Left colon (tissue), 2 donors: ENCODE results near the gene ZNF474. TPM values are rescaled to one million over a fixed set of nuclear protein-coding genes. Genes with fewer than 3 reads are reported as not detected.
A peak's percentile ranks its signal among the peaks of the same experiment; 100 is the strongest.

Experiments used
- ATAC-seq: fragments of 200-7000 bp; cut with Tn5 transposase; one replicate; pipeline ENCODE4 v1.9.1; 2020; ENCODE audit warnings: mild to moderate bottlenecking, moderate library complexity
- DNase-seq, 2 donors: peaks; one replicate each; pipeline ENCODE4 v3.0.0-alpha.2; 2020
- intact Hi-C, 2 donors: fragments of 100-400 bp; cut with DNase I in 1 of 2; cut with micrococcal nuclease in 1 of 2; formaldehyde crosslinking; loops; one replicate each; pipeline versions ENCODE4 v1.11.2 to v1.14.0; 2022; cut with DNase I, micrococcal nuclease
- total RNA-seq, 2 donors: library from RNA; stranded (reverse); fragmentation: NEBNext Ultra II Directional; extraction: Animal tissue kit (Norgen Biotek cat#: 25700); gene quantifications; one replicate each; pipeline ENCODE4 v1.2.1, GENCODE V29; 2021
- donor health status: DM: no; HTN: no; CAD: no.
- donor health status: DM: yes; HTN: yes; CAD: no.

The ZNF474 gene
- total RNA-seq, 2 donors from 2014 or later: not detected

GRCh38 chr5:122173474-122174415 is 44.4 kb downstream of the ZNF474 start:
- intact Hi-C loops: no loop called here
- no peak for ATAC-seq
- DNase-seq: no peak

GRCh38 chr5:122175091-122175490 is 45.7 kb downstream of the ZNF474 start:
- ATAC-seq (no peak), DNase-seq (no peak)
- intact Hi-C loops: no loop called here

GRCh38 chr5:122175852-122176251 is 46.5 kb downstream of the ZNF474 start:
- ATAC-seq (no peak), DNase-seq (no peak)
- intact Hi-C loops: no loop called here

DNA sequence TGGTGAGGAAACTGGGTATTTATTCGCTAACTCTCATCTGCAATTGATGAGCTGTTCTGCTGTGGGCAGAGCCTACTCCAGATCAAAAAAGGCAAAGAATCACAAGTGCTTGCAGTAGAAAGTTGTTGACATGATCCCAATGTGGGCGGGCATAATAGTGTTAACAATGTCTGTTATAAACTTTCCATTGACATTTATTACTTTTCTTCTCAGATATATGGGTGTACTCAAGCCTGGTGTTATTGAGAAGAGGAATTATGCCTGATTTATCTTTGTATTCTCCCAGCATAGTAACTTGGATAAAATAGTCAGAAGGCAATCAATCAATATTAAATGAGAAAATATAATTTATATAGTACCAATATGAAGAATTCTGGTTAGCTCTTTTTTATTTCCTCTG is 47.8 kb downstream of the ZNF474 start:
- DNase-seq (no peak), ATAC-seq (peak; percentile 65)
- intact Hi-C loops: no loop called here

GRCh38 chr5:122179701-122180100 is 50.4 kb downstream of the ZNF474 start:
- intact Hi-C loops: no loop called here
- ATAC-seq: no peak
- no peak for DNase-seq

DNA sequence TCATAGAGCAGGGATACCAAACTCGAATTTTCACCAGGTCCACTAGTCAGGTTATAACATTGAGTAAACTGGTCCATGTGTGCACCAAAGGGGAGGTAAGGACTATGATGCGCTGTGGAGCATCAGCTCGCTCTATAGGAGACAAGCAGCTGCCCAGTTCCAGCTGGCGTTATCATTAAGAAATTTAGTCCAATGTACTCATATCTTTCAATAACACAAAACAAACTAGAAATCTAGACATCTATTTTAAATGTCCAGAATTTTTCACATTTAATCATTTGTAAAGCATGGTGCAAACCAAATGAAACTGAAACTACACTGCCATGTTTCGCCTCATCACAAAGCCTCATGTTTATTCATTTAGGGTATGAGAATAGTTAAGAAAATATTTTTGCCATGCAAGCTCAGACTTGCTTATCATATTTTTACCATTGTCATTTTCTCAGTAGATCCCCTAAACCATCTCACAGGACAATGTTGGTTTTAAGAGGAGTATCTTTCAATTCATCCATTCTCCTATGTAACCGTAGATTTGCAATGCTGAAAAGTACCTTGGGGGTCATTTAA is 50.9 kb downstream of the ZNF474 start:
- intact Hi-C loops: no loop called here
- no peak for DNase-seq
- no peak for ATAC-seq

- DNase-seq (no peak), ATAC-seq (no peak)
- intact Hi-C loops: no loop called here
Measured at GRCh38 chr5:122180863-122181548, 51.7 kb downstream of the ZNF474 start.

GRCh38 chr5:122181863-122182262 is 52.5 kb downstream of the ZNF474 start:
- no peak for DNase-seq
- intact Hi-C loops: no loop called here
- ATAC-seq: no peak

- DNase-seq (peak; percentile 80 to 85), ATAC-seq (peak; percentile 75)
- intact Hi-C loops: no loop called here
Measured at GRCh38 chr5:122182491-122182921, 53.2 kb downstream of the ZNF474 start.

- intact Hi-C loops: no loop called here
- peak; percentile 92 for ATAC-seq
- DNase-seq: peak; percentile 88 to 94
Measured at GRCh38 chr5:122183098-122183787, 53.9 kb downstream of the ZNF474 start.

GRCh38 chr5:122183788-122184170 is 54.4 kb downstream of the ZNF474 start:
- no peak for ATAC-seq
- DNase-seq: no peak
- intact Hi-C loops: no loop called here

GRCh38 chr5:122184676-122185255 is 55.4 kb downstream of the ZNF474 start:
- no peak for ATAC-seq
- intact Hi-C loops: no loop called here
- DNase-seq: no peak

GRCh38 chr5:122187426-122187825 is 58.1 kb downstream of the ZNF474 start:
- intact Hi-C loops: no loop called here
- DNase-seq: peak; percentile 43 to 67
- peak; percentile 63 for ATAC-seq

DNA sequence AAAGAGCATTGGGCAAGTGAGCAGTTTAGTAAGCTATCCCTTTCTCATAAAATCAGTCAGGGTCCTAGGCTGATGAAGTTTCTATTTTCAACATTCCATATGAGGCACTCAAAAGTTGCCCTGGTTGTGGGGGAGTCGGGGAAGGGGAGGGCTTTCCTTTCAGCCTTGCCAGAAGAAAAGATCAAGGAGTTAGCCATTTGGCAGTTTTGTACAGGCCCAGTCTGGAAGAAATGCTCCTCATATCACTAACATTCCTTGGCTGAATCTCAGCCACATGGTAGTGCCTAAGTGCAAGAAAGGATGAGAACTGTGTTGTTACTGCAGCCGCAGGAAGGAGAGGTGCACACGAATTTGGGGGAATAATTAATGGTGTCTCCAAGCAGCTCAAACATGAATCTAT is 60.8 kb downstream of the ZNF474 start:
- ATAC-seq: no peak
- intact Hi-C loops: loop anchor here in 1 of 2 donors (10.0 kb wide), 1 partner anchor 225 kb away; no protein-coding TSS in a partner anchor
- DNase-seq: no peak

- intact Hi-C loops: loop anchor here in 1 of 2 donors (10.0 kb wide), 1 partner anchor 222 kb away; no protein-coding TSS in a partner anchor
Measured at GRCh38 chr5:122192497-122193496, 63.5 kb downstream of the ZNF474 start.

GRCh38 chr5:122195802-122196394 is 66.6 kb downstream of the ZNF474 start:
- peak; percentile 82 for ATAC-seq
- no peak for DNase-seq
- intact Hi-C loops: loop anchor here (2.0 to 10.0 kb wide), 2 partner anchors 219 kb away; no protein-coding TSS in a partner anchor

More at GRCh38 chr5:122192497-122193496, 63.5 kb downstream of the ZNF474 start:
- DNase-seq (no peak), ATAC-seq (peak; percentile 84)

- ATAC-seq (no peak), DNase-seq (no peak)
- intact Hi-C loops: loop anchor here in 1 of 2 donors (10.0 kb wide), 1 partner anchor 216 kb away; no protein-coding TSS in a partner anchor
Measured at GRCh38 chr5:122199146-122199545, 69.8 kb downstream of the ZNF474 start.
